ENCODE measurements around the gene PALD1. TPM values are rescaled to one million over a fixed set of nuclear protein-coding genes. Genes with fewer than 3 reads are reported as not detected.

Gene PALD1
- total and polyA plus RNA-seq, 2 experiments from 2014 or later: 11.9 to 58.2 TPM

DNA sequence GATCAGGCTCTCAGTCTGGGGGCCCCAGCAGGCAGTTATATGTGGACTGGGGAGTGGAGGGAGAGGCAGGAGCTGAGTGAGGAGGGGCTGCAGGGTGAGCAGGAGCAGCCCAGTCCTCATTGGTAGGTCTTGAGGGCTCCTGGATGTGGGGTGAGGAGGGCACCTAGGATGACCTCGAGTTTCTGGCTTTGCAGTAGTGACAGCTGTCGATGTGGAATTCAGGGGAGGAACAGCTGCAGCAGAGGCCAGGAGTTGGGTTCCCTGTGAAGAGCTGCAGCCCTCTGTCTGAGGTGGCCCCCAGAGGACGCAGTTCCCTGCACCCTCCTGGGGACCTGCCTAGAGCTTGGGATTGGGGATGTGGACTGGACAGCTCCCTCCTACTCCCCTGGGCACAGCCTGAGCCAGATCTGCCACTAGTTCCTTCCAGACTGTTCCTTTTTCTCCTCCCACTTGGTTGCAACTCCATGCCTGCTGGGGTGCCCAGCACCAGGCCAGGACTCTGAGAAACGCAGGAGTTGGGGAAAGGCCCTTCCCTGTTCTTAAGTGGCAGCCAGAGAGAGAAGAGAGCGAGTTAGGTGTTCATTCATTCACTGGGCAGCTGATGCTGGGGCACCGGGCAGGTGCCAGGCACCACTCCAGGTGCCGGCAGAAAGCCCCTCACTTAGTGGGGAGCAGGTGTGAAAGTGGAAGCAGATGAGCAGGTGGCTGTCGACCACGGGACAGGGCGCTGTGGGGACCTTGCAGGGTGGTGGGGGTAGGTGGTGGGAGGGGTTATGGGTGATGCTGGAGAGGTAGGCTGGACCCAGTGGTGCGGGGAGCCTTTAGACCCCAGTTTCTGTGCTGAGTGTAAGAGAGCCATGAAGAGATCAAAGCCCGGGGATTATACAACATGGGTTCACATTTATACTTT, 66.1 kb downstream of the PALD1 start (continued):
- TF ChIP-seq, protein P1, sequence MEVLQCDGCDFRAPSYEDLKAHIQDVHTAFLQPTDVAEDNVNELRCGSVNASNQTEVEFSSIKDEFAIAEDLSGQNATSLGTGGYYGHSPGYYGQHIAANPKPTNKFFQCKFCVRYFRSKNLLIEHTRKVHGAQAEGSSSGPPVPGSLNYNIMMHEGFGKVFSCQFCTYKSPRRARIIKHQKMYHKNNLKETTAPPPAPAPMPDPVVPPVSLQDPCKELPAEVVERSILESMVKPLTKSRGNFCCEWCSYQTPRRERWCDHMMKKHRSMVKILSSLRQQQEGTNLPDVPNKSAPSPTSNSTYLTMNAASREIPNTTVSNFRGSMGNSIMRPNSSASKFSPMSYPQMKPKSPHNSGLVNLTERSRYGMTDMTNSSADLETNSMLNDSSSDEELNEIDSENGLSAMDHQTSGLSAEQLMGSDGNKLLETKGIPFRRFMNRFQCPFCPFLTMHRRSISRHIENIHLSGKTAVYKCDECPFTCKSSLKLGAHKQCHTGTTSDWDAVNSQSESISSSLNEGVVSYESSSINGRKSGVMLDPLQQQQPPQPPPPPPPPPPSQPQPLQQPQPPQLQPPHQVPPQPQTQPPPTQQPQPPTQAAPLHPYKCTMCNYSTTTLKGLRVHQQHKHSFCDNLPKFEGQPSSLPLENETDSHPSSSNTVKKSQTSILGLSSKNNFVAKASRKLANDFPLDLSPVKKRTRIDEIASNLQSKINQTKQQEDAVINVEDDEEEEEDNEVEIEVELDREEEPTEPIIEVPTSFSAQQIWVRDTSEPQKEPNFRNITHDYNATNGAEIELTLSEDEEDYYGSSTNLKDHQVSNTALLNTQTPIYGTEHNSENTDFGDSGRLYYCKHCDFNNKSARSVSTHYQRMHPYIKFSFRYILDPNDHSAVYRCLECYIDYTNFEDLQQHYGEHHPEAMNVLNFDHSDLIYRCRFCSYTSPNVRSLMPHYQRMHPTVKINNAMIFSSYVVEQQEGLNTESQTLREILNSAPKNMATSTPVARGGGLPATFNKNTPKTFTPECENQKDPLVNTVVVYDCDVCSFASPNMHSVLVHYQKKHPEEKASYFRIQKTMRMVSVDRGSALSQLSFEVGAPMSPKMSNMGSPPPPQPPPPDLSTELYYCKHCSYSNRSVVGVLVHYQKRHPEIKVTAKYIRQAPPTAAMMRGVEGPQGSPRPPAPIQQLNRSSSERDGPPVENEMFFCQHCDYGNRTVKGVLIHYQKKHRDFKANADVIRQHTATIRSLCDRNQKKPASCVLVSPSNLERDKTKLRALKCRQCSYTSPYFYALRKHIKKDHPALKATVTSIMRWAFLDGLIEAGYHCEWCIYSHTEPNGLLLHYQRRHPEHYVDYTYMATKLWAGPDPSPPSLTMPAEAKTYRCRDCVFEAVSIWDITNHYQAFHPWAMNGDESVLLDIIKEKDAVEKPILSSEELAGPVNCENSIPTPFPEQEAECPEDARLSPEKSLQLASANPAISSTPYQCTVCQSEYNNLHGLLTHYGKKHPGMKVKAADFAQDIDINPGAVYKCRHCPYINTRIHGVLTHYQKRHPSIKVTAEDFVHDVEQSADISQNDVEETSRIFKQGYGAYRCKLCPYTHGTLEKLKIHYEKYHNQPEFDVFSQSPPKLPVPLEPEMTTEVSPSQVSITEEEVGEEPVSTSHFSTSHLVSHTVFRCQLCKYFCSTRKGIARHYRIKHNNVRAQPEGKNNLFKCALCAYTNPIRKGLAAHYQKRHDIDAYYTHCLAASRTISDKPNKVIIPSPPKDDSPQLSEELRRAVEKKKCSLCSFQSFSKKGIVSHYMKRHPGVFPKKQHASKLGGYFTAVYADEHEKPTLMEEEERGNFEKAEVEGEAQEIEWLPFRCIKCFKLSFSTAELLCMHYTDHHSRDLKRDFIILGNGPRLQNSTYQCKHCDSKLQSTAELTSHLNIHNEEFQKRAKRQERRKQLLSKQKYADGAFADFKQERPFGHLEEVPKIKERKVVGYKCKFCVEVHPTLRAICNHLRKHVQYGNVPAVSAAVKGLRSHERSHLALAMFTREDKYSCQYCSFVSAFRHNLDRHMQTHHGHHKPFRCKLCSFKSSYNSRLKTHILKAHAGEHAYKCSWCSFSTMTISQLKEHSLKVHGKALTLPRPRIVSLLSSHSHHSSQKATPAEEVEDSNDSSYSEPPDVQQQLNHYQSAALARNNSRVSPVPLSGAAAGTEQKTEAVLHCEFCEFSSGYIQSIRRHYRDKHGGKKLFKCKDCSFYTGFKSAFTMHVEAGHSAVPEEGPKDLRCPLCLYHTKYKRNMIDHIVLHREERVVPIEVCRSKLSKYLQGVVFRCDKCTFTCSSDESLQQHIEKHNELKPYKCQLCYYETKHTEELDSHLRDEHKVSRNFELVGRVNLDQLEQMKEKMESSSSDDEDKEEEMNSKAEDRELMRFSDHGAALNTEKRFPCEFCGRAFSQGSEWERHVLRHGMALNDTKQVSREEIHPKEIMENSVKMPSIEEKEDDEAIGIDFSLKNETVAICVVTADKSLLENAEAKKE (CRISPR knock-in tag; IDR thresholded peaks at IDR 0.05): no peak
- TF ChIP-seq, protein P2, sequence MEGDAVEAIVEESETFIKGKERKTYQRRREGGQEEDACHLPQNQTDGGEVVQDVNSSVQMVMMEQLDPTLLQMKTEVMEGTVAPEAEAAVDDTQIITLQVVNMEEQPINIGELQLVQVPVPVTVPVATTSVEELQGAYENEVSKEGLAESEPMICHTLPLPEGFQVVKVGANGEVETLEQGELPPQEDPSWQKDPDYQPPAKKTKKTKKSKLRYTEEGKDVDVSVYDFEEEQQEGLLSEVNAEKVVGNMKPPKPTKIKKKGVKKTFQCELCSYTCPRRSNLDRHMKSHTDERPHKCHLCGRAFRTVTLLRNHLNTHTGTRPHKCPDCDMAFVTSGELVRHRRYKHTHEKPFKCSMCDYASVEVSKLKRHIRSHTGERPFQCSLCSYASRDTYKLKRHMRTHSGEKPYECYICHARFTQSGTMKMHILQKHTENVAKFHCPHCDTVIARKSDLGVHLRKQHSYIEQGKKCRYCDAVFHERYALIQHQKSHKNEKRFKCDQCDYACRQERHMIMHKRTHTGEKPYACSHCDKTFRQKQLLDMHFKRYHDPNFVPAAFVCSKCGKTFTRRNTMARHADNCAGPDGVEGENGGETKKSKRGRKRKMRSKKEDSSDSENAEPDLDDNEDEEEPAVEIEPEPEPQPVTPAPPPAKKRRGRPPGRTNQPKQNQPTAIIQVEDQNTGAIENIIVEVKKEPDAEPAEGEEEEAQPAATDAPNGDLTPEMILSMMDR (conservative IDR thresholded peaks at IDR 0.05; ENCODE audit: low read depth in 2 of 2): no peak

DNA sequence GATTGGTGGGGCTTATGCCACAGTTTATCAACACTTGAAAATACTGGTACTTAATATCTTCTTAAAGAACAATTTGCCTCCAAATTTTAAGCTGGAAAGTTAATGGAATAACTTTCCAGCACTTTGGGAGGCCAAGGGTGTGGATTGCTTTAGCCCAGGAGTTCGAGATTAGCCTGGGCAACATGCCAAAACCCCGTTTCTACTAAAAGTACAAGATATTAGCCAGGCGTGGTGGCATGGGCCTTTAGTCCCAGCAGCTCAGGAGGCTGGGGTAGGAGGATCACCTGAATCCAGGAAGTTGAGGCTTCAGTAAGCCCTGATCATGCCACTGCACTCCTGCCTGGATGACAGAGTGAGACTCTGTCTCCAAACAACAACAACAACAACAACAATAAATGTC, 68.0 kb downstream of the PALD1 start:
- Mint-ChIP-seq H3K36me3 (ENCODE audit: low read depth) (no peaks in the 10 kb centered on the region; the same call in 1 of the 3 replicates), H3K4me1 (peaks cover 12% of the 10 kb centered on the region), H3K27me3 (ENCODE audit: insufficient read depth, low read depth, poor library complexity) (peaks cover 7% of the 10 kb centered on the region), H3K9me3 (no peaks in the 10 kb centered on the region), H3K27ac (no peak overlapping the region), H3K4me3 (no peak overlapping the region)
- Histone ChIP-seq H4K20me1 (replicated peaks; ENCODE audit: insufficient read depth) (no peaks in the 10 kb centered on the region), H3K4me3 (no peak overlapping the region), H3K27me3 (ENCODE audit: insufficient read depth) (no peaks in the 10 kb centered on the region), H3K79me2 (replicated peaks; ENCODE audit: insufficient read depth) (no peaks in the 10 kb centered on the region), H3K9me2 (ENCODE audit: insufficient read depth) (no peaks in the 10 kb centered on the region), H2AFZ (no peak overlapping the region), H3K36me3 (ENCODE audit: insufficient read depth) (peaks cover 4% of the 10 kb centered on the region; the same call in 1 of the 2 replicates), H3K4me2 (no peak overlapping the region), H3K27ac (ENCODE audit: low read depth) (no peak overlapping the region), H3F3A (replicated peaks; ENCODE audit: low read depth) (no peaks in the 10 kb centered on the region), H3K4me1 (ENCODE audit: insufficient read depth) (no peaks in the 10 kb centered on the region; the same call in 1 of the 2 replicates)
- DNase-seq (ENCODE audit: low spot score): no peak
- ATAC-seq: no peak
- TF ChIP-seq JUNB (IDR thresholded peaks at IDR 0.05; ENCODE audit: unreplicated experiment): no peak
